Thoracic aorta (tissue), 2 donors: ENCODE data around the gene ISOC2. TPM values are rescaled to one million over a fixed set of nuclear protein-coding genes. Genes with fewer than 3 reads are reported as not detected.
"Not testable (repeated sequence)": the region's sequence is repeated elsewhere in the genome, so short reads cannot be mapped to it uniquely, and the experiment has no call there.

Source experiments
- ATAC-seq: fragments of 150-250 bp; one replicate; pipeline ENCODE4 v1.8.0; 2017; ENCODE audit warnings: low read depth; ENCODE audit not compliant: insufficient number of reproducible peaks, low FRiP score
- DNase-seq: peaks from one replicate; pipeline ENCODE4 v3.0.0-alpha.2; 2020; ENCODE audit warnings: low spot score
- H3K27ac ChIP-seq, 2 donors: fragments of 200-600 bp; sonication (generic); 1 replicate in 1 of 2; 2 replicates in 1 of 2; pipeline ENCODE4 v1.5.1; 2016; ENCODE audit warnings: mild to moderate bottlenecking in 2 of 2, moderate library complexity in 2 of 2
- H3K27me3 ChIP-seq: fragments of 200-600 bp; sonication (generic); replicated peaks from 2 replicates; pipeline ENCODE4 v1.6.0; 2016; ENCODE audit warnings: mild to moderate bottlenecking; ENCODE audit not compliant: insufficient read depth
- H3K36me3 ChIP-seq: fragments of 200-600 bp; sonication (generic); one replicate; pipeline ENCODE4 v1.5.1; 2016
- H3K4me1 ChIP-seq, 2 donors: fragments of 200-600 bp; sonication (generic); 1 replicate in 1 of 2; 2 replicates in 1 of 2; pipeline versions ENCODE4 v1.5.1 to v1.6.0; 2016; ENCODE audit warnings: low read depth in 2 of 2, mild to moderate bottlenecking in 1 of 2; ENCODE audit not compliant: control insufficient read depth in 1 of 2
- H3K4me3 ChIP-seq: fragments of 200-600 bp; sonication (generic); 2 replicates; pipeline ENCODE4 v1.5.1; 2016; ENCODE audit warnings: mild to moderate bottlenecking
- H3K9me3 ChIP-seq: fragments of 200-600 bp; sonication (generic); 2 replicates; pipeline ENCODE4 v1.5.1; 2016
- total RNA-seq, 2 donors: library from RNA; depleted of rRNA; stranded (reverse); fragments of >200 nt; gene quantifications; one replicate each; pipeline versions ENCODE4 v1.1.0 to v1.2.3, GENCODE V29; 2016
- TF ChIP-seq, protein P1 (sequence below): fragments of 200-600 bp; sonication (generic); IDR thresholded peaks from one replicate; pipeline ENCODE4 v1.5.1; 2019; ENCODE audit warnings: antibody characterized with exemption

Gene ISOC2
- total RNA-seq, 2 donors from 2014 or later: 18.8 to 27.4 TPM

DNA sequence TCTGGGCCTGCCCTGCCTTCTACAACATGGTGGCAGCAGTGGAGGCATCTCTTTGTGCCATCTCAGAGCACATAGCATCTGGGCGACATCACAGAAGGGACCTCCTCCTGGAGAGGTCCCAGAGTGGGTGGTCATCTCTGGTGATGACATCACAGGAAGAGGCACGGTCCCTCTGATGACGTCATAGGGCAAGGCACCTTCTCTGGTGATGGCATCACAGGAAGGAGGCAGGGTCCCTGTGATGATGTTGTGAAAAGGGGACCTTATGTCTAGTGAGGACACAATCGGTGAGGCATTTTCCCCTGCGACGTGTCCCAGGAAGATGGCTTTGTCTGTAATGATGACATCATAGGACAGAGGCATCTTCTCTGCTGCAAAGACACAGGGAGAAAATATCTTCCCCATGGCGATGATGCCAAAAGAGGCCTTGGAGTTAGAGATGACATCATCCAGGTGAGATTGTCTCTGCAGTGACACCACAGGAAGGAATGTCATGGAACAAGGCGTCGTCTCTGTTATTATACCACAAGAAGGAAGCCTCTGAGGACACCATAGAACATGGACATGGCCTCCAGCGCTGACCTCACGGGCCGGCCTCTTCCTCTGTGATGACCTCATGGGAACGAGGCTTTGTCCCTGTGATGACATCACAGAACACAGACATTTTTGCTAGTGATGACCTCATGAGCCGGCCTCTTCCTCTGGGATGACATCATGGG is 29.0 kb downstream of the ISOC2 start:
- peaks cover 7% of the 10 kb centered on the region for H3K27me3 ChIP-seq
- H3K36me3 ChIP-seq: no peaks in the 10 kb centered on the region
- TF ChIP-seq, protein P1, sequence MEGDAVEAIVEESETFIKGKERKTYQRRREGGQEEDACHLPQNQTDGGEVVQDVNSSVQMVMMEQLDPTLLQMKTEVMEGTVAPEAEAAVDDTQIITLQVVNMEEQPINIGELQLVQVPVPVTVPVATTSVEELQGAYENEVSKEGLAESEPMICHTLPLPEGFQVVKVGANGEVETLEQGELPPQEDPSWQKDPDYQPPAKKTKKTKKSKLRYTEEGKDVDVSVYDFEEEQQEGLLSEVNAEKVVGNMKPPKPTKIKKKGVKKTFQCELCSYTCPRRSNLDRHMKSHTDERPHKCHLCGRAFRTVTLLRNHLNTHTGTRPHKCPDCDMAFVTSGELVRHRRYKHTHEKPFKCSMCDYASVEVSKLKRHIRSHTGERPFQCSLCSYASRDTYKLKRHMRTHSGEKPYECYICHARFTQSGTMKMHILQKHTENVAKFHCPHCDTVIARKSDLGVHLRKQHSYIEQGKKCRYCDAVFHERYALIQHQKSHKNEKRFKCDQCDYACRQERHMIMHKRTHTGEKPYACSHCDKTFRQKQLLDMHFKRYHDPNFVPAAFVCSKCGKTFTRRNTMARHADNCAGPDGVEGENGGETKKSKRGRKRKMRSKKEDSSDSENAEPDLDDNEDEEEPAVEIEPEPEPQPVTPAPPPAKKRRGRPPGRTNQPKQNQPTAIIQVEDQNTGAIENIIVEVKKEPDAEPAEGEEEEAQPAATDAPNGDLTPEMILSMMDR: no peak
- ATAC-seq (no peak), DNase-seq (no peak)
- no peak overlapping the region for H3K4me3 ChIP-seq
- H3K27ac ChIP-seq: no peak overlapping the region
- no peaks in the 10 kb centered on the region for H3K9me3 ChIP-seq
- no peaks in the 10 kb centered on the region for H3K4me1 ChIP-seq

DNA sequence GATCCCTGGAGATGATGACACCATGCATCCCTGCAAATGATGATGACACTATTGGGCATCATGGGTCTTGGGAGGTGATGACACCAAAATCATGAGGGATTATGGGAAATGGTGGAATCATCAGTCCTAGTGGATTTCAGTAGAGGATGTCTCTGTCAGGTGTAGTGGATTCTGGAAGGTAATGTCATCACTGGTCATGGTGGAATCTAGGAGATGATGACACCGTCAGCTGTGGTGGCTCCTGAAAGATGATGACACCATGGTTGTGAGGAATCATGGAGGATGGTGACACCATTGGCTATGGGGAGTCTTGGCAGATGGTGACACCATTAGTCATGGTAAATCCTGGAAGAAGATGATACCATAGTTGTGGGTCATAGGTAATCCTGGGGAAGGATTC is 30.3 kb downstream of the ISOC2 start:
- Histone ChIP-seq H3K4me3 (no peak overlapping the region), H3K27ac (no peak overlapping the region), H3K27me3 (peaks cover 7% of the 10 kb centered on the region), H3K4me1 (no peaks in the 10 kb centered on the region), H3K9me3 (no peaks in the 10 kb centered on the region), H3K36me3 (no peaks in the 10 kb centered on the region)
- no peak for ATAC-seq
- no peak for DNase-seq
- TF ChIP-seq, protein P1: no peak

DNA sequence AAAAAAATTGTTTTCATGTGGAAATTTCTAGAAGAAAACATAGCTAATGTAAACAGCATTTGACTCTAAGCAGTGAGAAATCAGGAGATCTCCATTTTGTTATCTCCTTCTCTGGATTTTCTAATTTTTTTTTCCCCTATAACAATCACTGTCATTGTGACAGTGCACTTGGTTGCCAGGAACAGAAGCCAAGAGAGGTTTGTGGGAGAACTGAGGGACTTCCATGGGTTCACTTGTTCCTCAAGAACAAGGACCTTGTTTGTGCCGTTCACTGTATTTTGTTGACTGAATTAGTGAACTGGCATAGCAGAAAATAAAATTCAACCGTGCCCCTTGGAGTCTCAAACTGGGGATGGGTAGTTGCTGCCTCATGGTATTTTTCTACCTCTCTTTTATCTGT is 35.4 kb downstream of the ISOC2 start:
- Histone ChIP-seq H3K27me3 (no peaks in the 10 kb centered on the region), H3K36me3 (no peaks in the 10 kb centered on the region), H3K27ac (no peak overlapping the region), H3K9me3 (no peaks in the 10 kb centered on the region), H3K4me1 (no peaks in the 10 kb centered on the region), H3K4me3 (no peak overlapping the region)
- TF ChIP-seq, protein P1: no peak
- DNase-seq: no peak
- no peak for ATAC-seq

DNA sequence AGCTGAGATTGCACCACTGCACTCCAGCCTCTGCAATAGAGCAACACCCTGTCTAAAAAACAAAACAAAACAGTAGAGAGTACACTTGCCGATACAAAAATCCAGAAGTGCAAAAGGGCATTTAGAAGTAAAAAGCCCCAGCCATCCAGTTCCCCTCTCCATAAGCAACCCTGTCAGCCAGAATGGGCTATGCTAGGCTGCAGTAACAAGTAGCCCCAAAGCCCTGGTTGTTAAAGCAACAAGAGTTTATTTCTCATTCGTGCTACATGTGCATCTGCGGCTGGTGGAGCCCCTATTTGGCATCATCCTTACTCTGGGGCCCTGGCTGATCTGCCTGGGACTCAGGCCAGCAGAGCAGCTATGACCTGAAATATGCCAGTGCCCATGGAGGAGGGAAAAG is 36.9 kb downstream of the ISOC2 start:
- H3K9me3 ChIP-seq: no peaks in the 10 kb centered on the region
- no peak overlapping the region for H3K27ac ChIP-seq
- TF ChIP-seq, protein P1: no peak
- DNase-seq (no peak), ATAC-seq (no peak)
- no peaks in the 10 kb centered on the region for H3K36me3 ChIP-seq
- H3K27me3 ChIP-seq: no peaks in the 10 kb centered on the region
- H3K4me3 ChIP-seq: no peak overlapping the region
- no peaks in the 10 kb centered on the region for H3K4me1 ChIP-seq

DNA sequence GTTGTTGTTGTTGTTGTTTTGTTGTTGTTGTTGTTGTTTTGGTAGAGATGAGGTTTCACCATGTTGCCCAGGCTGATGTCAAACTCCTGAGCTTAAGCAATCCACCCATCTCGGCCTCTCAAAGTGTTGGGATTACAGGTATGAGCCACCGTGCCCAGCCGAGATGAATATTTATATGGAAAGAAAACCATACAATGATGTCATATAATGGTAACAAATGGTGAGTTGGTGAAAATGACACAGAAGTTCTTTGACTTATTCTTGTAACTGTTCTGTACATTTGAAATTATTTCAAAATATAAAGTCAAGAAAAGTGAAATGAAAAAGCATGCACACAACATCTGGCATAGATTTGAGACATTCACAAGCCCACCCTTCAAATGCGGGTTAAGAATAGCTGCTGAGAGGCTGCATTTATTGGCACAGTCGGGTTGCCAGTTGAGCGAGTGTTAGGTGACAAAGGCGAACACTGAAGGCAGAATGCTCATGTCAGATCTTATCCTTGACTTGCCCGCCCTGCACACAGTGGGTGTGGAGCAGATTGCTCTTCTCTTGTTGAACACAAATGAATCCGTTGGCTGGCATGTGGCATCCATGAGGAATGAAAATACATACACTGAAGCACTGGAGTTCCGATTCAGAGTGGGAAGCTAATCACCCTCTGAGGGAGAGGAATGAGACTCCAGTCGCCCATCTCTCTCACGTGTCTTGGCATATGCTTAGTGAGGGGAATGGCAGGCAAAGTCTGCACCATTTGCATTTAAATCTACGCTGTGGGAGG is 38.0 kb downstream of the ISOC2 start:
- Histone ChIP-seq H3K36me3 (no peaks in the 10 kb centered on the region), H3K27me3 (no peaks in the 10 kb centered on the region), H3K4me3 (no peak overlapping the region), H3K27ac (no peak overlapping the region), H3K9me3 (no peaks in the 10 kb centered on the region), H3K4me1 (no peaks in the 10 kb centered on the region)
- TF ChIP-seq, protein P1: no peak
- DNase-seq (no peak), ATAC-seq (no peak)

DNA sequence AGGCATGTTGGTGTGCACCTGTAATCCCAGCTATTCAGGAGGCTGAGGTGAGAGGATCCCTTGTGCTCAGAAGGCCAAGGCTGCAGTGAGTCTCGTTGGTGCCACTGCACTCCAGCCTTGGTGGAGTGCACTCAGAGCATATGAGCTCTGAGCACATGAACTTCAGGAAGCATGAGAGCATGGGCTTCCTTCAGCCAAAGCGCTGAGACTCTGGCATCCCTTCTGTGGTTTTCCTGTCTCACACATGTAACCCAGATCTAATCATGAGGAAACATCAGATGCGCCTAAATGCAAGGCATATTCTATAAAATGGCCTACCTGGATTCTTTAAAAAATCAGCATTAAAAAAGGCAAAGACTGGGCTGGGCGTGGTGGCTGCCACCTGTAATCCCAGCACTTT is 40.2 kb downstream of the ISOC2 start:
- not testable (repeated sequence) for ATAC-seq, H3K36me3 ChIP-seq, H3K27ac ChIP-seq, H3K4me3 ChIP-seq, H3K9me3 ChIP-seq, DNase-seq, H3K4me1 ChIP-seq, H3K27me3 ChIP-seq
